Measurements from ENCODE around the gene HIP1R.

Gene HIP1R

DNA sequence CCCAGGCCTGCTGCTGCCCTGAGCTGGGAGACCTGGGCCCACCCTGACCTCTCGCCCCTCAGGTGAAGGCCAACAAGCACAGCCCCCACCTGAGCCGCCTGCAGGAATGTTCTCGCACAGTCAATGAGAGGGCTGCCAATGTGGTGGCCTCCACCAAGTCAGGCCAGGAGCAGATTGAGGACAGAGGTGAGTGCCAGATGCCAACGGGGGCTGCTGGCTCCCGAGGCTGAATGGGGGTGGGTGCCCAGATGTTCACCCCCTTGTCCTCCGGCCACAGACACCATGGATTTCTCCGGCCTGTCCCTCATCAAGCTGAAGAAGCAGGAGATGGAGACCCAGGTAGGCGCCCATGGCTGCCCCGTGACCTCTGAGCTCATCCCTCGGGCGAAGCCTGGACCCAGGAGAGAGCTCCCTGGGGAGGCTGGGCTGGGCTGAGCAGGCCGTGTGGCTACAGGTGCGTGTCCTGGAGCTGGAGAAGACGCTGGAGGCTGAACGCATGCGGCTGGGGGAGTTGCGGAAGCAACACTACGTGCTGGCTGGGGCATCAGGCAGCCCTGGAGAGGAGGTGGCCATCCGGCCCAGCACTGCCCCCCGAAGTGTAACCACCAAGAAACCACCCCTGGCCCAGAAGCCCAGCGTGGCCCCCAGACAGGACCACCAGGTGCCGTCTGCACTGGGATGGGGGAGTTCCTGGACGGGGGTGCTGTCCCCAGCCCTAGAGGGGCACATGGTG, 25.8 kb downstream of the HIP1R start:
- DNase-seq (ENCODE audit: low read depth), result no peak

DNA sequence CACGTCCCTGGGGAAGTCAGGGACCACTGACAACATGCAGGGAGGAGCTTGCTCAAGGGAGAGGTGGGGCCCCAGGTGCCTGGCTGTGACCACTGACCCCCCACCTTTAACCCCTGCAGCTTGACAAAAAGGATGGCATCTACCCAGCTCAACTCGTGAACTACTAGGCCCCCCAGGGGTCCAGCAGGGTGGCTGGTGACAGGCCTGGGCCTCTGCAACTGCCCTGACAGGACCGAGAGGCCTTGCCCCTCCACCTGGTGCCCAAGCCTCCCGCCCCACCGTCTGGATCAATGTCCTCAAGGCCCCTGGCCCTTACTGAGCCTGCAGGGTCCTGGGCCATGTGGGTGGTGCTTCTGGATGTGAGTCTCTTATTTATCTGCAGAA, 26.3 kb downstream of the HIP1R start:
- no peak for DNase-seq (ENCODE audit: low read depth)

GRCh38 chr12:122862110-122862634, 26.9 kb downstream of the HIP1R start:
- no peak for DNase-seq (ENCODE audit: low read depth)

- DNase-seq (ENCODE audit: low read depth), result no peak
These were observed 27.8 kb downstream of the HIP1R start for GRCh38 chr12:122862872-122863701.

- no peak for DNase-seq (ENCODE audit: low read depth)
These were observed 29.6 kb downstream of the HIP1R start for GRCh38 chr12:122864894-122865253.

DNA sequence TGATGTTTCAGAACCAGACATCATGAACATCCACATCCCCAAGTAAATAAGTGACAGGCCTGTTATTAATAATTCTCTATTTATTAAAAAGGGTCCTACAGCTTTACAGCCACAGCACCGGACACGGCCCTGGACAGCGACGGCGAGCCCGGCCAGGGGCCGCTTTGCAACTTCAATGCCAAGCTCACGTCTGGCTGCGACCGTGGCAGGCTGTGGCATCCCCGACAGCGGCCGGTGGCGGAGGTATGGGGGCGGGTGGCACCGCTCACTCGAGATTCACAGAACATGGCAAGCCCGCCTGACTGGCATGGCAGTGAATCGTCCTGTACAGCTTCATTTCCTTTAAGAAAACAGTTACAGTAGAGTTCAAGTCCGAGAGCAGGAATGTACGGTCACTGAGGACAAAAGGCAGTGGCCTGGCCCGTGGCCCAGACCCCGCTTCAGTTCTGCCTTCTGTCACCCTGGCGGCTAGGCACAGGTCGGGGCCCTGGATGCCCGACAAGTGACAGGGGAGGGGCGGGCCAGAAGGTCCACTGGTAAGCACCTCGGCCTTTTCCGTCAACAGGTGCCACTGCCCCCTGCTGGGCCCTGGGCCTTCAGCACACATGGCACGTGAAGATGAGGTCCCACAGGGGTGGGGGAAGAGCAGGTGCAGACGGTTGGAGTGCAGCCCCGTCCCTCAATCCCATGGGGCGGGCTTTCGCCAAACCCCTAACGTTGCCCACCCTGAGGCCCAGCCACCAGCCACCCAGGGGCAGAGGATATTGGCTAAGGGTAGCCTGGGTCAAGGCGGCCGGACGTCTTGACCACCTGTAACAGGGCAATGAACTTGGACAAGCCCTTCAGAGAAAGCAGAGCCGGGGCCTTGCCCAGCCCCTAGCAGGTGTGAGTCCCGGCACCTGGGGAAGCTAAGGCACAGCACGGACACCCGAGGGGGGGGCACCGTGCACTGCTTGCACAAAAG, 30.3 kb downstream of the HIP1R start:
- no peak for DNase-seq (ENCODE audit: low read depth)

DNA sequence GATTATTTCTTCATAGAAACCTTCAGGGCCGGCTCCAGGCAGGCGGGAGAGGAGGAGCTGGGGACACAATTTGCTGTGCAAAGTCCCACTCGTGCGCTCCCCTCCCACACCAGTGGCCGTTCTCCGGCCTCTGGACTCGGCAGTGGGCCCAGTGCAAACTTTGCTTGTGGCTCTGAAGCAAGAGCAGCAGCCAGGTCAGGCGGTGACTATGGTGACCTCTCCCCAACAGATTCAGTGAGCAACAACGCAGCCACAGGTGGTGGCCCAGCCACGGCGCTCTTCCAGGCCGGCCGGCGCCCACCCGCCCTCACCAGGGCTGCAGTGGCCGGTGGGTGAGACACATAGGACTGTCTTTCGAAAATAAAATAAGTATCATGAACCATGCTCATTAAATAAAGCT, 31.1 kb downstream of the HIP1R start:
- no peak for DNase-seq (ENCODE audit: low read depth)

DNA sequence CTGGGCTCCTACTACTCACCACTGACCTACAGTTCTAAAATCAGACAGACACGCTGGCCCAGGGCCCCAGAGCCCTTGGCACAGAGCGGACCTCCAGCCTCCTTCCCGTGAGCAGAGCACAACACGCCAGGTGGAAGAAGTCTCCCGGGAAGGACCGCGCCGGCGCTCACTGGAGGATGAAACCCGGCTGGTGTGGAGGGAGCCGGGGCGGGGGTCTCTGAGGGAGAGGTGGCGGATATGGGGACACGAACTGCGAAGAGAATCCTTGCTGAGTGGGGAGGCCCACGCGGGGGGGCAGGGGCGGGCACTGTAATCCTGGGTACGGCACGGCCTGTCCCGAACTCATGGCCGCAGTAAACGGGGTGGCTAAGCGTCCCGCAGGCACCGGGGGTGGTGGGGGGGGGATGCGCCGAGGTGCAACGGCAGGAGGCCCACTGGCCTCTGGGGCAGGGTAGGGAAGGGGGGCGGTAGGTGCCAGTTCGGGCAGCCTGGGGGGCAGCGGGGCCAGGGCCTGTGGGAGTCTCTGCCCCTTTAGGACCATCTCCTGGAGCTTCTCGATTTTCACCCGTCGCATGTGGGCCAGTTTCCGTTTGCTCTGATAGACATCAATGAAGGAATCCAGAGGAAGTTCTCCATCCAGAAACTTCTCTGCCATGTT, 31.8 kb downstream of the HIP1R start:
- no peak for DNase-seq (ENCODE audit: low read depth)

DNA sequence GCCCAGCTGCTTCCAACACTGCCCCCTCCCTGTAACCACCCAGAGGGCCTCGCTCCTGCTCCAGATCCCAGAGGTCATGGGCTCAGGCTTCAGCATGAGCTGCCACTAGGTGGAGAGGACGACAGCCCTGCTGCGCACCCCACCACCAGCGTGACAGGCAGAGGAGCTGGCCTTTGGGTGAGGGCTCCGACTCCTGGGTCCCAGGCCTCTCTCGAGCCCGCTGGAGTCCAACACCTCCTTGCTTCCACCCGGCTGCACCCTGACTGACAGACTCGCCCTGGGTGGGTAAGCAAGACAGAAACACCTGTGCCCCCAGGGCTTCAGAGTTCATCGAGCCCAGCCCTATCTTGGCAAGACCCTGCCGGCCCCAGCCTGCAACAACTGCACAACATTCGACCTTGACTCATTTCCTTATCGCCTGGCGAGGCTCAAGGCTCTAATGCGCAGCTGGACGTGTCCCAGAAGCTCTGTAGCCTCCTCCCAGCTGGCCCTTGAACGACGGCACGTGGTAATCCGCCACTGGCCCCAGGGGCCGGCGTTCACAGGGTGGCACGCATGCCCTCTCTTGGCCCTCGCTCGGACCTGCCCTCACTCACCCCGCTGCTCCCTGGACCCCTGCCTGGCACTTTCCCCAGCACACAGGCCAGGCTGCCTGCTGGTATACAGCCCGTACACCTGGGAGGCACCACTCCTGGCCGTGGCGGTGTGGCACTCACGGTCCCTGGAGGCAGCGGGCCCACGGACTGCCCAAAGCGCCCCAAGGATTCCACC, 32.6 kb downstream of the HIP1R start:
- no peak for DNase-seq (ENCODE audit: low read depth)

DNA sequence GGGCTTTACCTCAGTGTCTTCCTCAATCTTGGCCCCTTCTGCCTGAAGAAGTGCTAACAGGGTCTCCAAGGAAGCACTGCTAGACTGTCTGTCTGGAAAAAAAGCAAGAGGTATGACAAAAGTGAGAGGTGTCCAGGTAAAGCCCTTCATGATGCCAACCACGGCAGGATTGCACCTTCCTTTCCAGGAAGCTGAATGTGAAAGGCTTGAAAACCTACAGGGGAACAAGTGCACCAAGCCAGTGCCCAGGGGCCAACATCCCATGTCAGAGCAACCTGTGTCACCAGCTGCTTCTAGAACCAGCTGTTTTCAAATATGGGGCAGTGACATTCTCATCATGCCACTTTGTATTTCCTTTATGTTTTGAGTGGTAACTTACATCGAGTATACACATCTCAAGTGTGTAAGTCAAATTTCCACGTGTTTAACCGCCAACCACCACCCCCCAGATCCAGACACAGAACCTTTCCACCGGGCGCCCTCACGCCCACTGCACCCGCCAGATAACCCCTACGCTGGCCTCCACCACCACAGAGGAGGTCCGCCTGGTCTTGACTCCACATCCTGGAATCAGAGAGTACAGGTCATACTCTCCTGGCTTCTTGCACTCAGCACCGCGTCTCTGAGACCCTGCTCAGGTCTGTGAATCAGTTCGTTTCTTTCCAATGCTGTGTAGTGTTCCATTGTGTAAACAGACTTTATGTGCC, 33.4 kb downstream of the HIP1R start:
- DNase-seq (ENCODE audit: low read depth), result no peak

GRCh38 chr12:122869207-122869973, 34.1 kb downstream of the HIP1R start:
- no peak for DNase-seq (ENCODE audit: low read depth)

DNA sequence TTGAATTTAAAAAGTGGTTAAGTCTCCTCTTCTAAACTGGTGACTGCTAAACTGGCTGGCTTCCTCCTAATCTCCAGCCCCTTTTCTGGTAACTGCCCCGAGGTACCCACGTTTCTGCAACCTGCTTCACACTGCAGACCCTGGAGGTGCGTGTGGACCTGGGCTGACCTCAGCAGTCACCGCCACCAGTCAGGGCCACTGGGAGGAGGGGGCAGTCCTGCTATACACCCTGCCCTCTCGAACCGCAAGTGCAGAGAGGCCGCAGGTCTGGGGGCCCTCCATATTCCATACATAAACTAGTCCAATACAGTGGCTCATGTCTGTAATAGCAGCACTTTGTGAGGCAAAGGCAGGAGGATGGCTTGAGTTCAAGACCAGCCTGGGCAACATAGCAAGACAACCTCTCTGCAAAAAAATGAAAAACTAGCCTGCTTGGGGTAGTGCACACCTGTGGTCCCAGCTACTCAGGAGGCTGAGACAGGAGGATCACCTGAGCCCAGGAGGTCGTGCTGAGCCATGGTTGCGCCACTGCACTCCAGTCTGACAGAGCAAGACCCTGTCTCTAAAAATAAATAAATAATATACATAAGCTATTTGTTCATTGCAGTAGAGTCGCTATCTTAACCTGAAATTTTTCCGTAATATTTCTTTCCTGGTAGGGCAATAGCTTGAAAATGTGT, 35.0 kb downstream of the HIP1R start:
- DNase-seq (ENCODE audit: low read depth), result no peak

- no peak for DNase-seq (ENCODE audit: low read depth)
These were observed 35.8 kb downstream of the HIP1R start for GRCh38 chr12:122870867-122871664.

DNA sequence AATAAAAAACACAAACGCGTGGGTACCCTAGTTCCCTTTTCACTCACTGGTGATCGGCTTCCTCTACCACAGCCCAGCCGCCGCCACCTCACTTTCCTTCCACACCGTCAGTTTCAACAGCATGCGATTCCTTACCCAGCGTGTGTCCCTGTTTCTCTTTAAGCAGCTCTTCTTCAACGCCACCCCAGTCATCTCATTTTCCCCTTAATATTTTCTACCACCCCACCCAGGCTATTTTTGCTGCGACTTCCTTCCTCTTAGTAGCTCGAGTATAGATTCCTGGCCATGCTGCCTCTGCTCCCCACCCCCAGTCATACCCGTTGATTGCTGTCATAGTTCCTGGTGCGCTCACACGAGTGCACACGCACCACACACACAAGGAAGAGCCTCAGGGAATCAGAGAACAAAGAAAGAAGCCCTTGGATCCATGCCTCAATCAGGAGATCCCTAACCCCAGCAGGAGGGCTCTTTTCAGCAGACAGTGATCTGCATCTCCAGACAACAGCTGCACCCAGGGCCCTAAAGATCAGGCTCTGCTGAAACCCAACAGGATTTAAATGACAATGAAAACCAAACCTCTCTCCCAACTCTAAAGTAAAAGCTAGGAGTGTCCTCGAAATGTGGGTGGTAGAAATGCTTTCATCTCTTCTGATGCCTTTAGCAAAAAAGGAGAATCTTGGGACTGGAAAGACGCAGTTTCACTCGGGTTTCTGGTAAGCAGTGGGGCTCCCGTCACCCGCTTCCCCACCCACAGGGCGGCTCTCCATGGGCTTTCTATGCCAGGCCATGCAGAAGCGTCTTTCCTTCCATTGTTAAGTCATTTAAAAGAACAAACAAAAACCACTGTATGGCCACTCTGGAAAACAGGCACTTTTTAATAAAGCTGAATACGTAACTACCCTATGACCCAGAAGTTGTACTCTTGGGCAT, 36.9 kb downstream of the HIP1R start:
- DNase-seq (ENCODE audit: low read depth), result no peak

GRCh38 chr12:122872815-122873361, 37.6 kb downstream of the HIP1R start:
- no peak for DNase-seq (ENCODE audit: low read depth)

DNA sequence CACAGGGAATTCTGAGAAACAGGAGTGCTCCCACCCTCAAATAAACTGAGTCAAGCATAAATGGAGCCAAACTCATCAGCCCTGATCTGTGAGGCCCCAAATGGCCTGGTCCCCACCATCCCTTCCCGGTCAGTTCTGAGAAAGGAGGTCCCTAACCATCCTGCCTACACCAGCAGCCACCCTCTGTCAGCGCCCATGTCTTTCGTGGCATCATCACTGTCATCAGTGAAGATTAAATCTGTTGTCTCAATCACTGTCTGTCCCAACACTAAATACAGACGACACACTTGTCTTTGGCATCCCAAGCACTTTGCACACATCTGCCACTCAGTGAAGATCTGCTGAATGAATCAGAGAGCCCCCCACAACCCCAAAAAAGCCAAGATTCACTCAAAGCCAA, 38.3 kb downstream of the HIP1R start:
- DNase-seq (ENCODE audit: low read depth), result no peak

GRCh38 chr12:122874081-122874480, 38.8 kb downstream of the HIP1R start:
- no peak for DNase-seq (ENCODE audit: low read depth)

Data from HS-27A (cell line).